ENCODE results near the gene CBFA2T3.

The CBFA2T3 gene

GRCh38 chr16:88853325-88853941 lies 123.6 kb downstream of the CBFA2T3 start:
- no peak for DNase-seq

DNA sequence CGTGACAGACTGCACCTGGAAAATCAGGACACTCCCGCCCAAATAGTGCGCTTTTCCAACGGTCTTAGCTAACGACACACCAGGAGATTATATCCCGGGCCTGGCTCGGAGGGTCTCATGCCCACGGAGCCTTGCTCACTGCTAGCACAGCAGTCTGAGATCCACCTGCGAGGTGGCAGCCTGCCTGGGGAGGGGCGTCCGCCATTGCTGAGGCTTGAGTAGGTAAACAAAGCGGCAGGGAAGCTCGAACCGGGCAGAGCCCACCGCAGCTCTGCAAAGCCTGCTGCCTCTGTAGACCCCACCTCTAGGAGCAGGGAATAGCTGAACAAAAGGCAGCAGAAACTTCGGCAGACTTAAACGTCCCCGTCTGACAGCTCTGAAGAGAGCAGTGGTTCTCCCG lies 125.4 kb downstream of the CBFA2T3 start:
- no peak for DNase-seq

DNA sequence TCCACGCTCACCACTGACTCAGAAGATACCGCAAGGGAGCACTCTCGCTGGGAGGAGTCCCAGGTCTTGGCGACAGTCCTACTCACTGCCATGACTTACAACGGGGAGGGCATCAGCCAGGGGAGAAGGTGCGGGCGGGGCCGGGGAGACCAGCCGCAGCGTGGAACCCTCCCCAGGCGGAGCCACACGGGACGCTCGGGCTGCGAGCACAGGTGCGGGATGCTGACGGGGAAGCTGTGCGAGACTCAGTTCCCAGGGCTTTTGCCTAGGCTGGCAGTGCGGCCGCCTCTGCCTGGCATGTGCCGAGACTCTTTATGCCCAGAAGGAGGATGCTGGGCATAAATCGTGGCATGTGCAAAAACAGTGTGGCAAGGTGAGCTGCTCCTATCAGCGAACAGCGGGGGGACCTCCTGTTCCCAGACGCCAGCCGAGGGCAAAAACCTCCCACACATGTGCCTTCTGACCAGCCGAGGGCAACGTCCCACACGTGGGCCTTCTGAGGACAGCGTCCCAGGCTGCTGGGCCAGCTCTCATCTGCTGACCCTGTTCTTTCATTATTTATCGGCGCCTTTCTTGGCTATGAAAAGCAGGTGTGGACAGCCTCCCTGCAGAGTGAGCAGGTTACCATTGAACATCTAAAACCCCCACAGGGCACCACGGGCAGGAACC lies 126.3 kb downstream of the CBFA2T3 start:
- no peak for DNase-seq

- no peak for DNase-seq
Measured at GRCh38 chr16:88848557-88848956, 128.4 kb downstream of the CBFA2T3 start.

DNA sequence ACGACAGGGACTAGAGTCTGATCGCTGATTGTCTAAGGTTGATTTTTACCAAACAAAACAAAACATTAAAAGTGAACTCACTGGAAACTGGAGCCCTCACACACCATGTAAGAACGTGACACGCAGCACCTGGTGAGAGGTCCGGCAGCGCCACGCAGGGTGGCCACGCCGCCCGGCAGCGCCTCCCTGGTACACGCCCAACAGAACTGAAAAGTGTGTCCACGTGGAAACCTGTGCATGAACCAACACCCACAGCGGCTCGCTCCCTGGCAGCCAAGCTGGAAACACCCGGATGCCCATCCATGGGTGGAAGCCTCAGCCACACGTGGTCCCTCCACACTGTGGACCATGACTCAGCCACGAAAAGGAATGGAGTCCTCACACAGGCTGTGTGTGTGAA lies 129.4 kb downstream of the CBFA2T3 start:
- DNase-seq = no peak

GRCh38 chr16:88846088-88846487 lies 130.9 kb downstream of the CBFA2T3 start:
- DNase-seq = no peak

GRCh38 chr16:88844419-88845036 lies 132.5 kb downstream of the CBFA2T3 start:
- DNase-seq = no peak

GRCh38 chr16:88843256-88843655 lies 133.8 kb downstream of the CBFA2T3 start:
- no peak for DNase-seq

- DNase-seq = no peak
Measured at GRCh38 chr16:88842806-88843205, 134.2 kb downstream of the CBFA2T3 start.

GRCh38 chr16:88842308-88842756 lies 134.7 kb downstream of the CBFA2T3 start:
- DNase-seq = no peak

- no peak for DNase-seq
Measured at GRCh38 chr16:88841521-88842307, 135.3 kb downstream of the CBFA2T3 start.

DNA sequence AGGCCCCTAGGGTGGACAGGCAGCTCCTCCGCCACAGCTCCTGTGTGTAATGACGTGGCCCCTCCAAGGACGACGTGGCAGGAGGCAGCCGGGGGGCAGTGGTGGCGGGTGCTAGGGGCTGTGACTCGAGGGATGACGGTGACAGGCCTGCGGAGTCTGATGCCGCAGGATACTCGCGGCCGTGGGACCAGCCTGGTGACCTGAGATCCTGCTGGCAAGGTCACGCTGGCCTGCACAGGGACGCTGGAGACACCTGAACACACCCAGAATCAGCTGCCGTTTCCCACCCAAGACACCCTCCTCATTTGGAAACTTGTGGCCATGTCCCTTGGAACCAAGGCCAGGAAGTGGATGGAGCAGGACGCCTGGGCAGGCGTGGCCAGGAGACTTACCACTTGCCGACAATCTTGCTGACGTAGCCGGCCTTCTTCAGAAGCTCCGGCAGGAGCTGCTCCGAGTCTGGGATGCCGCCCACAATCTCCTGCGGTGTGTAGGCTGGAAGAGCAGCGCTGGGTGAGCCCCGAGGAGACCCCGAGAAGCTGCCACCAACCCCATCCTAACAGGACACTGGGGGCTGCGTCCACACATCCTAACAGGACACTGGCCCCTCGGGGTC lies 136.3 kb downstream of the CBFA2T3 start:
- DNase-seq = no peak

- no peak for DNase-seq
Measured at GRCh38 chr16:88839745-88840599, 137.0 kb downstream of the CBFA2T3 start.

GRCh38 chr16:88839026-88839529 lies 137.9 kb downstream of the CBFA2T3 start:
- DNase-seq = no peak

DNA sequence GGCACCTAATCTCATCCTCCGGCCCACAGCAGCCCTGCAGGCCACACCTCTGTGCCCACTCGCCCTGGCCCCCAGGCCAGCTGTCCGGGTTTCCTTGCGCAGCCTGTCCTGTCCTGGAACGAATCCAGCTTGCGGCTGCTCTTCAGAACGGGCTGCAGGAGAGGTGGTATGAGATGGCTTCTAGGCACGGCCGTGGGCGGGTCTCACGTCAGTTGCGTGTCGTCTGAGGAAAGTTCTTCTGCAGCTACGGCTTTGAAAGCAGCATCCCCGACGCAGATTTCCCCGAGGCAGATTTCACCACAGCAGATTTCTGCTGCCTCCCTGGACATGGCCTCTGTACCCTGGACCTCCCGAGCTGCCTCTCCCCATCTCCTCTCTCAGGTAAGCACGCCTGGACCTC lies 138.4 kb downstream of the CBFA2T3 start:
- DNase-seq = no peak

- no peak for DNase-seq
Measured at GRCh38 chr16:88837806-88838205, 139.2 kb downstream of the CBFA2T3 start.

GRCh38 chr16:88836791-88837190 lies 140.2 kb downstream of the CBFA2T3 start:
- no peak for DNase-seq

DNA sequence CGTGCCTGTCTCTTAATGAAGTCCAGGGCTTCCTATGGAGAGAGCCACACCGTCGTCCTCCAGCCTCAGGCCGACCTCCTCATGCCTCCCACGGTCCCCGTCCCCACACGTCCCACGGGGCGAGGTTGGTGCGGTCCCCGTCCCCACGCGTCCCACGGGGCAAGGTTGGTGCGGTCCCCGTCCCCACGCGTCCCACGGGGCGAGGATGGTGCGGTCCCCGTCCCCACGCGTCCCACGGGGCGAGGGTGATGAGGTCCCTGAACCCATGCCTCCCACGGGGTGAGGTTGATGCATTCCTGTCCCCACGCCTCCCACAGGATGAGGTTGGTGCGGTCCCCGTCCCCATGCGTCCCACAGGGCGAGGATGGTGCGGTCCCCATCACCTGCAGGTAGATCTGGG lies 141.2 kb downstream of the CBFA2T3 start:
- no peak for DNase-seq

- DNase-seq = no peak
Measured at GRCh38 chr16:88835383-88835782, 141.6 kb downstream of the CBFA2T3 start.

GRCh38 chr16:88834670-88835069 lies 142.3 kb downstream of the CBFA2T3 start:
- DNase-seq = no peak

DNA sequence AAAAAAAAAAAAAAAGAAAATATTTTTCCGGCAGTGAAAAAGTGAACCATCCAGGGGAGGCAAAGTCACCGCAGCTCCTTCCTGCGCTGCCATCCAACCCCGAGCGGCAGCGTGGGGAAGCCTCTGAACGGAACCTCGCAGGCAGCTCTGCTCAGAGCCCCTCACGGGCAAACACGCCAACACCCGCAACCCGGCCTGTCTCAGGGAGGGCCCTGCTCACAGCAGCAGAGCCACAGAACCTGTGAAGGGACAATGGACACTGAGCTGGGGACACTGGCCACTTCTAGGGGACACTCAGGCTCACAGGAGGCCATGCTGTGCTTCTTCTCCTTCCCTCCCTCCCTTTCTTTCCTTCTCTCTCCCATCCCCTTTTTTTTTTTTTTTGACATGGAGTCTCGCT lies 143.9 kb downstream of the CBFA2T3 start:
- no peak for DNase-seq

GRCh38 chr16:88831838-88832237 lies 145.2 kb downstream of the CBFA2T3 start:
- no peak for DNase-seq
